Endothelial cell of umbilical vein (primary cell): ENCODE measurements around the gene FBXO44.

Experiments
- EZH2 ChIP-seq: IDR thresholded peaks from 2 replicates; pipeline ENCODE4 v1.6.1; 2012; ENCODE audit warnings: borderline replicate concordance, low read depth, mild to moderate bottlenecking, moderate library complexity, low read length, inconsistent platforms; ENCODE audit not compliant: severe bottlenecking
- FOS ChIP-seq: IDR thresholded peaks from 2 replicates; pipeline ENCODE4 v1.6.1; 2011; ENCODE audit warnings: mild to moderate bottlenecking, low read length, moderate library complexity, borderline replicate concordance; ENCODE audit not compliant: insufficient read depth
- GATA2 ChIP-seq: IDR thresholded peaks from 2 replicates; pipeline ENCODE4 v1.7.0; 2011; ENCODE audit warnings: low read depth, mild to moderate bottlenecking, moderate library complexity, mixed read lengths, low read length; ENCODE audit not compliant: insufficient read length, insufficient read depth
- JUN ChIP-seq: IDR thresholded peaks from 2 replicates; pipeline ENCODE4 v1.6.1; 2011; ENCODE audit warnings: borderline replicate concordance, low read depth; ENCODE audit not compliant: insufficient read length, insufficient read depth
- MYC ChIP-seq: IDR thresholded peaks from one replicate; pipeline ENCODE4 v1.6.1; 2011; ENCODE audit warnings: mild to moderate bottlenecking, low read depth, low read length
- POLR2A ChIP-seq: IDR thresholded peaks from 2 replicates; pipeline ENCODE4 v1.6.1; 2012; ENCODE audit warnings: low read depth, mild to moderate bottlenecking, control low read depth, low read length
- POLR2AphosphoS5 ChIP-seq: IDR thresholded peaks from 2 replicates; pipeline ENCODE4 v1.6.1; 2012; ENCODE audit warnings: low read depth, mild to moderate bottlenecking, control low read depth, low read length, moderate library complexity; ENCODE audit not compliant: insufficient read depth
- TF ChIP-seq, protein P1 (sequence below), 2 donors: IDR thresholded peaks; 1 replicate in 1 of 2; 2 replicates in 1 of 2; pipeline ENCODE4 v1.5.1; 2011; ENCODE audit warnings: low read length in 2 of 2, mild to moderate bottlenecking in 2 of 2, moderate library complexity in 2 of 2, control low read depth in 1 of 2, inconsistent platforms in 1 of 2, low read depth in 1 of 2; ENCODE audit not compliant: insufficient read depth in 1 of 2; ENCODE audit errors: extremely low read depth in 1 of 2
- TF ChIP-seq, protein P2 (sequence below): IDR thresholded peaks from 2 replicates; pipeline ENCODE4 v1.6.1; 2011; ENCODE audit not compliant: insufficient read depth, insufficient read length

DNA sequence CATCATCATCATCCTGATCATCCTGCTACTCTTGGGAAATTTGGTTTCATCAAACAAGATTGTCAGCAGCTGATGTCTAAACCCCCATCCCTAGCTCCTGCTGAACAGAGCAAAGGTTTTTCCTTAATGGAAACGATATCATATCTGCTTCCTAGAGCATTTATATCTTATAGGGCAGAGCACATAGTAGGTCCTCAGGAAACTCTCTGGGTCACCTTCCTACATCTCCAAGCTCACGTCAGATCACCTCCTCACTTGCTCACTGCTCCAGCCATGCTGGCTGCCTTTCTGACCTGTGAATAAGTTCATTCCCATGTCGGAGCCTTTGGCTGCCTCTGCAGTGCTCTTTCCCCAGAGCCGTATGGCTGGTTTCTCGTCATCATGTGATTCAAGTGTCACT is 10.9 kb upstream of the FBXO44 start:
- TF ChIP-seq, protein P1, sequence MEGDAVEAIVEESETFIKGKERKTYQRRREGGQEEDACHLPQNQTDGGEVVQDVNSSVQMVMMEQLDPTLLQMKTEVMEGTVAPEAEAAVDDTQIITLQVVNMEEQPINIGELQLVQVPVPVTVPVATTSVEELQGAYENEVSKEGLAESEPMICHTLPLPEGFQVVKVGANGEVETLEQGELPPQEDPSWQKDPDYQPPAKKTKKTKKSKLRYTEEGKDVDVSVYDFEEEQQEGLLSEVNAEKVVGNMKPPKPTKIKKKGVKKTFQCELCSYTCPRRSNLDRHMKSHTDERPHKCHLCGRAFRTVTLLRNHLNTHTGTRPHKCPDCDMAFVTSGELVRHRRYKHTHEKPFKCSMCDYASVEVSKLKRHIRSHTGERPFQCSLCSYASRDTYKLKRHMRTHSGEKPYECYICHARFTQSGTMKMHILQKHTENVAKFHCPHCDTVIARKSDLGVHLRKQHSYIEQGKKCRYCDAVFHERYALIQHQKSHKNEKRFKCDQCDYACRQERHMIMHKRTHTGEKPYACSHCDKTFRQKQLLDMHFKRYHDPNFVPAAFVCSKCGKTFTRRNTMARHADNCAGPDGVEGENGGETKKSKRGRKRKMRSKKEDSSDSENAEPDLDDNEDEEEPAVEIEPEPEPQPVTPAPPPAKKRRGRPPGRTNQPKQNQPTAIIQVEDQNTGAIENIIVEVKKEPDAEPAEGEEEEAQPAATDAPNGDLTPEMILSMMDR (IDR thresholded peaks at IDR 0.05; ENCODE audit: extremely low read depth in 1 of 2, insufficient read depth in 1 of 2, low read depth in 1 of 2, low read length in 2 of 2), result no peak
- no peak for TF ChIP-seq GATA2
- TF ChIP-seq EZH2, result no peak
- no peak for TF ChIP-seq POLR2A
- no peak for TF ChIP-seq JUN
- no peak for TF ChIP-seq POLR2AphosphoS5
- no peak for TF ChIP-seq MYC
- no peak for TF ChIP-seq FOS
- TF ChIP-seq, protein P2, sequence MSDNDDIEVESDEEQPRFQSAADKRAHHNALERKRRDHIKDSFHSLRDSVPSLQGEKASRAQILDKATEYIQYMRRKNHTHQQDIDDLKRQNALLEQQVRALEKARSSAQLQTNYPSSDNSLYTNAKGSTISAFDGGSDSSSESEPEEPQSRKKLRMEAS, result no peak
